Stimulated activated CD4-positive, alpha-beta T cell treated with anti-CD3 and anti-CD28 coated beads, Interleukin-12 subunit alpha, Interleukin-12 subunit beta, amount 100 ng/mL, for 48 hours (primary cell): ENCODE data around the gene NPIPB8.
"Not testable (repeated sequence)": the region's sequence is repeated elsewhere in the genome, so short reads cannot be mapped to it uniquely, and the experiment has no call there.

Source experiments
- DNase-seq, 3 donors: peaks; one replicate each; pipeline ENCODE4 v3.0.0-alpha.2; 2020; ENCODE audit warnings: low read depth in 2 of 3, low spot score in 1 of 3

Gene NPIPB8

DNA sequence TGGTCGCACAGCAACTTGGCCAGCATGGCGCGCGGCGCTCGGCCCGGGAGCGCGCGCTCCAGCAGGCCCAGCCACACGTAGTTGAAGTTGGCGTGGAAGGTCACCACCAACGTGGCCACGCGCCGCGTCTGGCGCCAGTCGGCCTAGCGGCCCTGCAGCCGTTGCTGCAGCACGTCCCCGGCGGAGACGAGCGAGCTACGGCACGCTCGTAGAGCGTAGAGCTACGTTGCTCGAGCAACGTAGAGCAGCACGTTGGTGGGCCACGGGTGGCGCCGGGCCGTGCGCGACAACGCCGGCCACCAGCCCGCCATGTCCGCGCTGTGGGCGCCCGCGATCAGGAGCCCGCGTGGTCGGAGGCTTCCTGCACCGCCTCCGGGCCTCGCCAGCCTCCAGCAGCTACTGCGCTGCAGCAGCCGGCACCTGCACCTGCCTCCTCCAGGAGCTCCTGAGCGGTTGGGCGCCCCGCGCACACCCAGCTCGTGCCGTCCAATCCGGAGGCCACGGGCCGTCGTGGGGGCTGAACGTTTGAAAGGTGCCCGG, 14.6 kb upstream of the NPIPB8 start:
- DNase-seq, result peak; percentile 41 to 54 (median 47)

DNA sequence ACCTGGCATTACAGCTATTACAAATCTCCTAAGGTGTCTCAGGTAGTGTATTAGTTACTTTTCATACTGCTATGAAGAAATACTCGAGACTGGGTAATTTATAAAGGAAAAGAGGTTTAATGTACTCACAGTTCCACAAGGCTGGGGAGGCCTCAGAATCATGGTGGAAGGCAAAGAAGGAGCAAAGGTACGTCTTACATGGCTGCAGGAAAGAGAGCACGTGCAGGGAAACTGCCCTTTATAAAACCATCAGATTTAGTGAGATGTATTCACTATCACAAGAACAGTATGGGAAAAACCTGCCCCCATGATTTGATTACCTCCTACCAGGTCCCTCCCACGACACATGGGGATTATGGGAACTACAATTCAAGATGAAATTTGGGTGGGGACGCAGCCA, 7.0 kb upstream of the NPIPB8 start:
- DNase-seq, result not testable (repeated sequence)

DNA sequence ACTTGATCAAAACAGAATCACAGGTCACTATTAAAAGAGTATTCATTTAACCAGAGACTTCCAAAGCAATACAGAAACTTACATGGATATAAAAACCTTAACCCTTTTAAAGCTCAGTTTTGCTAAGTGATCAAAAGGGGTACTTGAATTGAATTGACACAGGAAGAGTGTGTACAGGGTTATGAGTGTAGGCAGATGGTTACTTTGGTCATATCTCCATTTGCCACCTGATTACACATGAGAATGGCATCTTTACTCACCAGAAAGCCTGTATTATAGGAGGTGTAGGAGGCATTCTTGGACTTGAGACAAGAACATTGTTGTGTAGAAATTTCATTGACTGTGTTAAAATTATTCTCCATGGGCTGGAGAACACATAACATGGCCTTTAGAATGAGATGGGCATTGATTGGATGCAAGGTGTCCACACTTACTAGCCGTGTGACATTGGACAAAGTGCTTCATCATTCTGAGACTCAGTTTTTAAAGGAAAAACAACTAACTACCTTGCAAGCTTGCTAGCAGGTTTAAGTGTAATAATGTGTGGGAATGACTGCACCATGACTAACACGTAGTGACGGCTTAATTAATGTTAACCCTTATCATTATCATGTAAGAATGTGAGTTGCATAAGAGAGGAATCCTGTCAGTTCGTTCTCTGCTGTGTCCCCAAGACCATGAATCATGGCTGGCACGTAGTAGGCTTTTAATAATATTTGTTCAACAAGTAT, 1.6 kb upstream of the NPIPB8 start:
- not testable (repeated sequence) for DNase-seq

DNA sequence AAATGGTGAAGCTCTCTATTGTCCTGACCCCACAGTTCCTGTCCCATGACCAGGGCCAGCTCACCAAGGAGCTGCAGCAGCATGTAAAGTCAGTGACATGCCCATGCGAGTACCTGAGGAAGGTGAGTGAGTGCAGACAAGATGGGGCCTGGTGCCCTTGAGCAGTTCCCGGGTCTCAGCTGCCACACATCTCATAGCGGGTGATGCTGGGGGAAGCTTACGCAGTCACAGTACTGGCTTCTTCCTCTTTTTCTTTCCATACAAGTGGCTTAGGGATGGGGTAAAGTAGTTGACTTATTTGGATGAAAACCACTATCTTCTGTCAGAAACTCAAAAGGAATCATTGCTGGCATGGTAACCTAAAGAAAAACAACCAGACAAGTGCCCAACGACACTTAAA, 494 bp downstream of the NPIPB8 start:
- not testable (repeated sequence) for DNase-seq

DNA sequence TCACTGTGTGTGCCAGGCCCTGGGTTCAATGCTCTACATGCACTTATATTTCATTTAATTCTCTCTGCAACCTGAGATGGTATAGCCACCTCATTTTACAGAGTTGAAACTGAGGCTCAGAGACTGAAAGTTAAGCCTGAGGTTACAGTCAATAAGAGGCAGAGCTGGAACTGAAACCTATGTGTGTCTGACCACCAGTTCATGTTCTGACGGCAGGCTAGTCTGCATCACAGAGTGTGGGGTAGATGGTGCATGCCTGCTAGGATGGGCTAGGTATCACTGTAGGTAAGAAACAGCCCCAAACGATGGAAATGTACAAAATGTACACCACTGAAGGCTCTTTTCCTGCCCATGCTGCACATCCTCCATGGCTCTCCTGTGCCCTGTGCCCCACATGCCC, 2.1 kb downstream of the NPIPB8 start:
- DNase-seq, result not testable (repeated sequence)

DNA sequence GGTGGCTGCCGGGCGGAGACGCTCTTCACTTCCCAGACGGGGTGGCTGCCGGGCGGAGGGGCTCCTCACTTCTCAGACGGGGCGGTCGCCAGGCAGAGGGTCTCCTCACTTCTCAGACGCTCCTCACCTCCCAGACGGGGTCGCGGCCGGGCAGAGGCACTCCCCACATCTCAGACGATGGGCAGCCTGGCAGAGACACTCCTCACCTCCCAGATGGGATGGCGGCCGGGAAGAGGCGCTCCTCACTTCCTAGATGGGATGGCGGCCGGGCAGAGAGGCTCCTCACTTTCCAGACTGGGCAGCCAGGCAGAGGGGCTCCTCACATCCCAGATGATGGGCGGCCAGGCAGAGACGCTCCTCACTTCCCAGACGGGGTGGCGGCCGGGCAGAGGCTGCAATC, 28.4 kb downstream of the NPIPB8 start:
- DNase-seq, result not testable (repeated sequence)

DNA sequence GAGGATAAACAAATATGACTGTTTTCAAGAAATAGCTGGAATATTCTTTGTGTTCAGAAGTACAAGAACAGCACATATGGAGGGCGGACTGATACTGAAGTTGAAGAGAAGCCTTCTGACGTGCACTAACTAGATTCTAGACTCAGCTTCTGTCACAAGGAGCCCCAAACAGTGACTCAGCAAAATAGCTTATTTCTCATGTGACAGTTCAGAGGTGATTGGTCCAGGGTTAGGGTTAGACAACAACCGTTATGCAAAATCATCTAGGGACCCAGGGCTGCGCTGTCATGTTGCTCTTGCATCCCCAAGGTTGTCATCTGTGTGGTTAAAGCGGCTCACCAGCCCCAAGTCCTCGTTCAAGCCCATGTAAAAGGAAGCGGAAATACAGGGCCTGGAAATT, 29.6 kb downstream of the NPIPB8 start:
- not testable (repeated sequence) for DNase-seq

DNA sequence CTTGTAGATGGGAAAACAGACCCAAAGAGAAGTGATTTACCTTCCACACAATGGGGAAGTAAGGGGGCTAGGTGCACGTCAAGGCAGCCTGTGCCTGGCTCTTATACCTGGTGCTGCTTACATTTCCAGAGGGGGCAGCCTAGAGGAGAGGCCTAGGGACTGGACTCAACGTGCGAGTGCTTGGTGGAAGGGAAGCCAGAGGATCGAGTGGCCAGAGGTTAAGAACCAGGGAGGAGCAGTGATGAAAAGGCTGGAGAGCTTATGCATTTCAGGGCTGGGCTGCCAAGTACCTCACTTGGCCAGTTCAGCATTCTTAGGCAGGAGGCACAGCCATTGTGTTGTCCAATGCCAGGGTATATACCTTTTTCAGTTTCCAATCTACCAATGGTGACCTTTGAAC, 30.3 kb downstream of the NPIPB8 start:
- not testable (repeated sequence) for DNase-seq

DNA sequence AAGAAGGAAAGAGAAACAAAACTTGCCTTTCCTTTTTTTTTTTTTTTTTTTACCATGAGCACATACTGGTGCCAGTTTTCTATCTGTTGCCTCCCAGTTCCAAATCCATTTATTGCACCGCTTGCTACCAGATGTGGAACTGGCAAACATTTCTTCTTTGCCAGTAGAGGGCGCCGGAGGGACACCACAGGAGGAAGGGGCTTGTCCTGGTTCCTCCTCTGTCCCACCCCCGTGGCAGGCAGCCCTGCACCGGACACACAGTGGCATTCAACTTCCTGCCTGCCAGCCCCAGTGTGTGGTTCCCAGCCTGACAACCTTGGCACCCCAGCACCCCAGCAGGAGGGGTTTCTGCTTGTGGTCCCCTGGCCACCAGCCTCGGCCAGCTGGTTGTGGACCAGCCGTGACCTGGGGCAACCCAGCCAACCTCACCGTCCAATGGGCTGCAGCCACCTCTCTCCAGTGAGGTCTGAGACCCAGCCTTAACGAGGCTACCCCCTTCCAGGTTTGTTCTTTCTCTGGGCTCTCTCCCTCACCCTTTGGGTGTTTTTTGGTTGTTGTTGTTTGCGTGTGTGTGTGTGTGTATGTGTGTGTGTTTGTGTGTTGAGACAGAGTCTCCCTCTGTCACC, 50.6 kb downstream of the NPIPB8 start:
- not testable (repeated sequence) for DNase-seq

DNA sequence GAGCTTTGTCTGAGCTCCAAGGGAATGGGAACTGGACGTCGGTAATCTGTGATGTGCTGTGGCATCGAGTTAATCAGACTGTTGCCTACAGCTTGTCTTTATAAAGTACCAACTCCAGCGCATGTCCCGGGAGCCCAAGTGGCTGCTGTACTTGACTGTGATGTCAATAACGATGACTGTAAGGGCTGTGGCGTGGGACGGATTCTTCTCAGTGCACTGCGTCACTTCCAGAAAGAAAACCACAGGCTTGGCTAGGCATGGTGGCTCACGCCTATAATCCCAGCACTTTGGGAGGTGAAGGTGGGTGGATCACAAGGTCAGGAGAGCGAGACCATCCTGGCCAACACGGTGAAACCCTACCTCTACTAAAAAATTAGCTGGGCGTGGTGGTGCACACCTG, 51.6 kb downstream of the NPIPB8 start:
- not testable (repeated sequence) for DNase-seq

DNA sequence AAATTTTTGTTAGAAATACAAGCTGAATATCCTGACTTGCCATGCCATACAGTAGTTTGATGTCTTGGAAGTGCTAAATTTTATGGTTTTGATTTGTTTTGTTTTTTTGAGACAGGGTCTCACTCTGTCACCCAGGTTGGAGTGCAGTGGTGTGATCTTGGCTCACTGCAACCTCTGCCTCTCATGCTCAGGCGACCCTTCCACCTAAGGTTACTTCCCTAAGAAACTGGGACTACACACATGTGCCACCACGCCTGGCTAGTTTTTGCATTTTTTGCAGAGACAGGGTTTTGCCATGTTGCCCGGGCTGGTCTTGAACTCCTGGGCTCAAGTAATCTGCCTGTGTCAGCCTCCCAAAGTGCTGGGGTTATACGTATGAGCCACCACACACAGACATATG, 53.9 kb downstream of the NPIPB8 start:
- not testable (repeated sequence) for DNase-seq

DNA sequence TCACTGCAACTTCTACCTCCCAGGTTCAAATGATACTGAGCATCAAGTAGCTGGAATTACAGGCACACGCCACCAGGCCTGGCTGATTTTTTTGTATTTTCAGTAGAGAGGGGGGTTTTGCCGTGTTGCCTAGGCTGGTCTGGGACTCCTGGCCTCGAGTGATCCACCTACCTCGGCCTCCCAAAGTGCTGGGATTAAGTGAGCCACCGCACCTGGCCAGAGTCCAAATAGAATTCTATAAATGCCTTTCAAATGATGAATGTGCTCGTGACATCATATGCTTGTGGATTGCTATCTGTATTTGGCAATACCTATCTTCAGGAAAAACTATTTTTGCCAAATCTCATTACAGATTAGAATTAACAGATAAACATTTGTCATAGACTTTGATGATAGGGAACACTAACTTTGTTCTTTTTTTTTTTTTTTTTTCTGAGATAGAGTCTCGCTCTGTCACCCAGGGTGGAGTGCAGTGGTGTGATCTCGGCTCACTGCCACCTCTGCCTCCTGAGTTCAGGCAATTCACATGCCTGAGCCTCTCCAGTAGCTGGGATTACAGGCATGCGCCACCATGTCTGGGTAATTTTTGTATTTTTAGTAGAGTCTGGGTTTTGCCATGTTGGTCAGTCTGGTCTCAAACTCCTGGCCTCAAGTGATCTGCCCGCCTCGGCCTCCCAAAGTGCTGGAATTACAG, 55.5 kb downstream of the NPIPB8 start:
- DNase-seq, result not testable (repeated sequence)

DNA sequence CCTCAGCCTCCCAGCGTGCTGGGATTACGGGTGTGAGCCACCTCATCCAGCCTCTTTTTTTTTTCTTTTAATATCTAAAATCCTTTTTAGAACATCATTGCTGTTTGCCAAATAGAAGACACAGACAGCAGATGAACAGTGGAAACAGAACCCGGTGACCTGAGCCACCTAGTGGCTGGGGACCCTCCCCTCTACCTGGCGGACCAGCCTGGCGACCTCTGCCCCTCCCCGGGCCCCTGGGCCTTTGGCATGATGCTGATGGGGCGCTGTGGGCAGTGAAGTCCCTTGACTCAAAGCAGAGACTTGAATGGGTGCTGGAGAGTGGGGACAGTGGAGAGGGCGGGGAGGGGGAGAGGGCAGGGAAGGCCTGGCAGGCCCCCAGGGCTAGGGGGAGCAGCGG, 61.9 kb downstream of the NPIPB8 start:
- DNase-seq, result not testable (repeated sequence)

DNA sequence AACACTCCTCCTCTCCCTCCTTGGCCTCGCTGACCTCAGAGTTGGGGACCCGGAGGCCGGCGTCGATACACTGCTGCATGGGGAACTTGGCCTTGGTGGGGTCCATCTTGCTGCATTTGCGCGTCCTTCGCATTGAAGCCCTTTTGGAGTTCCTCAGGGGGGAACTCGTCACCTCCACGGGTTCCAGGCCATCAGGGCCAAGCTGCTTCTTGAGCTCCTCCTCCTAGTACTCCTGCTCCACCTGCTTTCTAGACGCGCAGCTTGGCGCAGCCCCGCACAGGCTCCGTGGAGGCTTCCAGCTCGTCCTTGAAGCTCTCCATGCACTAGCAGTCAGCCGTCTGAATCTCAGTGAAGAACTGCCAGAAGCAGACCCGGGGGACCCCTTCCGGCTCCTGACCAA, 62.5 kb downstream of the NPIPB8 start:
- not testable (repeated sequence) for DNase-seq

DNA sequence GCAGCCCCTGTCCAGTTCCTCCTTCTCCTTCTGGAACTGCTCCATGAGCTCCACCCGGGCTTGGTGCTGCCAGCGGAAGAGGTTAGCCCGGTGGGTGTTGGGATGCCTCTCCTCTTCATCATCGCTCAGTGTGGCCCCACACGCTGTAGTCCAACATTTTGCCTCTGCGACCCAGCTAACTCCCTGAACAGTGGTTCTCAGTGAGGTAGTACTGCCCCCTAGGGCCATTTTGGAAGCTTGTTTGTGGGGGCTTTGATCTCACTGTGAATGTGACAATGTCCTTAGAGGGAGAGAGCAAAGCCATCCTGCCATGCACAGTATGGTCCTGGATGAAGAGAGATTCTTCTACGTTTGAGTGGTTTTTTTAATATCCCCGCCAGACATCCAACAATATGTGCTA, 63.5 kb downstream of the NPIPB8 start:
- not testable (repeated sequence) for DNase-seq

DNA sequence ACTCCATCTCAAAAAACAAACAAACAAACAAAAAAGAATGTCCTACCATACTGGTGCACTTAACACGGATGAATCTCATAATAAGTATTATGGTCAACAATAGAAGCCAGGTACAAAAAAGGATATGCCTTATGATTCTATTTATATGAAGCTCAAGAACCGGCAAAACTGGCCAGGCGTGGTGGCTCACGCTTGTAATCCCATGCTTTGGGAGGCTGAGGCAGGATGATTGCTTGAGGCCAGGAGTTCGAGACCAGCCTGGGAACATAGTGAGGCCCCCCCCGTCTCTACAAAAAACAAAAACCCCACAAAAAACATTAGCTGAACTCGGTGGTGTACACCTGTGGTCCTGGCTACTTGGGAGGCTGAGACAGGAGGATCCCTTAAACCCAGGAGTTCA, 66.4 kb downstream of the NPIPB8 start:
- not testable (repeated sequence) for DNase-seq
